SK-N-SH (cell line): ENCODE measurements around the gene KRT16. TPM values are rescaled to one million over a fixed set of nuclear protein-coding genes. Genes with fewer than 3 reads are reported as not detected.

ENCODE experiments used
- CTCF ChIA-PET: fragments of 300-600, 350-600 bp; formaldehyde crosslinking; extraction: SDS; loops from one replicate; lab custom pipeline; 2021; lab: Yijun Ruan, JAX
- POLR2A ChIA-PET: fragments of 350-600 bp; sonication (Branson Sonifier 250); formaldehyde crosslinking; extraction: SDS; loops from one replicate; lab custom pipeline; 2020; ENCODE audit warnings: antibody characterized with exemption, inconsistent platforms; lab: Yijun Ruan, JAX
- DNase-seq: peaks from one replicate; pipeline ENCODE4 v3.0.0; 2012
- H2AFZ ChIP-seq: fragments of 200-600 bp; sonication (generic); 2 replicates; pipeline ENCODE4 v1.8.1; 2016; ENCODE audit warnings: antibody characterized with exemption, mild to moderate bottlenecking, low read depth
- H3F3A ChIP-seq: fragments of 200-600 bp; sonication (generic); replicated peaks from 2 replicates; pipeline ENCODE3; 2016; ENCODE audit warnings: antibody characterized with exemption, mild to moderate bottlenecking; ENCODE audit not compliant: insufficient read depth
- H3K27ac ChIP-seq, 2 experiments: fragments of 200-500 bp in 1 of 2; fragments of 200-600 bp in 1 of 2; sonication (Bioruptor generic) in 1 of 2; sonication (generic), shearing (Covaris generic) in 1 of 2; 2 replicates each; pipeline versions ENCODE4 v1.5.1 to v1.6.1; 2014 to 2016; ENCODE audit warnings: low read depth in 2 of 2, inconsistent platforms in 1 of 2, low read length in 1 of 2, mild to moderate bottlenecking in 1 of 2, mixed read lengths in 1 of 2
- H3K27me3 ChIP-seq: fragments of 200-600 bp; sonication (generic), shearing (Covaris generic); 2 replicates; pipeline ENCODE4 v1.6.1; 2016; ENCODE audit warnings: mixed run types; ENCODE audit not compliant: insufficient read depth
- H3K36me3 ChIP-seq, 2 experiments: fragments of 200-500 bp in 1 of 2; fragments of 200-600 bp in 1 of 2; sonication (Bioruptor generic) in 1 of 2; sonication (generic) in 1 of 2; replicated peaks in 1 of 2; 2 replicates each; pipeline versions ENCODE3 to v1.5.1; 2014 to 2016; ENCODE audit warnings: low read length in 1 of 2, mild to moderate bottlenecking in 1 of 2; ENCODE audit not compliant: insufficient read depth in 2 of 2, control insufficient read depth in 1 of 2
- H3K4me1 ChIP-seq, 2 experiments: fragments of 200-500 bp in 1 of 2; fragments of 200-600 bp in 1 of 2; sonication (Bioruptor generic) in 1 of 2; sonication (generic), shearing (Covaris generic) in 1 of 2; 2 replicates each; pipeline versions ENCODE4 v1.5.1 to v1.6.1; 2014 to 2016; ENCODE audit warnings: low read depth in 1 of 2, low read length in 1 of 2, mixed run types in 1 of 2; ENCODE audit not compliant: insufficient read depth in 2 of 2, control insufficient read depth in 1 of 2
- H3K4me2 ChIP-seq: fragments of 200-600 bp; sonication (generic), shearing (Covaris generic); 2 replicates; pipeline ENCODE4 v1.6.1; 2017; ENCODE audit warnings: mixed run types
- H3K4me3 ChIP-seq, 2 experiments: fragments of 200-500 bp in 1 of 2; fragments of 200-600 bp in 1 of 2; sonication (Bioruptor generic) in 1 of 2; sonication (generic), shearing (Covaris generic) in 1 of 2; 2 replicates each; pipeline versions ENCODE4 v1.5.1 to v1.8.1; 2014 to 2016; ENCODE audit warnings: low read depth in 2 of 2, inconsistent platforms in 1 of 2, low read length in 1 of 2, mild to moderate bottlenecking in 1 of 2, mixed read lengths in 1 of 2, moderate library complexity in 1 of 2
- H3K79me2 ChIP-seq: fragments of 200-600 bp; sonication (generic); 2 replicates; pipeline ENCODE4 v1.8.1; 2017; ENCODE audit warnings: mild to moderate bottlenecking; ENCODE audit not compliant: insufficient read depth
- H3K9ac ChIP-seq: fragments of 200-600 bp; sonication (generic); 2 replicates; pipeline ENCODE4 v1.6.1; 2017; ENCODE audit warnings: mixed run types
- H3K9me2 ChIP-seq: fragments of 200-600 bp; sonication (generic); 2 replicates; pipeline ENCODE4 v1.6.1; 2017; ENCODE audit warnings: mixed run types
- H3K9me3 ChIP-seq: fragments of 200-600 bp; sonication (generic); 2 replicates; pipeline ENCODE4 v1.6.1; 2017; ENCODE audit warnings: mixed run types, mild to moderate bottlenecking, moderate library complexity
- H4K20me1 ChIP-seq: fragments of 200-600 bp; sonication (generic); 2 replicates; pipeline ENCODE4 v1.6.1; 2017; ENCODE audit warnings: mild to moderate bottlenecking, mixed run types; ENCODE audit not compliant: insufficient read depth
- CTCF ChIP-seq: fragments of 200-600 bp; sonication (generic); IDR thresholded peaks from 2 replicates; pipeline ENCODE4 v1.6.1; 2017; ENCODE audit warnings: antibody characterized with exemption, mild to moderate bottlenecking, moderate library complexity
- EP300 ChIP-seq, 2 experiments: IDR thresholded peaks; 2 replicates each; pipeline versions ENCODE4 v1.4.0 to v1.6.1; 2012; ENCODE audit warnings: borderline replicate concordance in 1 of 2, low read depth in 1 of 2, low read length in 1 of 2
- GATA2 ChIP-seq: sonication (generic); formaldehyde crosslinking; IDR thresholded peaks from 2 replicates; pipeline ENCODE4 v1.5.0; 2020; ENCODE audit warnings: mild to moderate bottlenecking, missing genetic modification reagents
- IRF3 ChIP-seq: fragments of 150-350 bp; IDR thresholded peaks from 2 replicates; pipeline ENCODE4 v1.6.1; 2016; ENCODE audit warnings: mild to moderate bottlenecking, low read depth, low read length
- JUND ChIP-seq: IDR thresholded peaks from 2 replicates; pipeline ENCODE4 v1.4.0; 2012
- NRF1 ChIP-seq: IDR thresholded peaks from 2 replicates; pipeline ENCODE4 v1.6.1; 2012; ENCODE audit warnings: low read depth, mild to moderate bottlenecking, low read length
- POLR2AphosphoS5 ChIP-seq: IDR thresholded peaks from 2 replicates; pipeline ENCODE4 v1.6.1; 2012; ENCODE audit warnings: low read depth, low read length
- RAD21 ChIP-seq: IDR thresholded peaks from 2 replicates; pipeline ENCODE4 v1.6.1; 2012; ENCODE audit warnings: mild to moderate bottlenecking, low read length
- RCOR1 ChIP-seq: fragments of 150-350 bp; IDR thresholded peaks from 2 replicates; pipeline ENCODE4 v1.6.1; 2017; ENCODE audit warnings: antibody characterized with exemption, low read length
- RFX5 ChIP-seq: IDR thresholded peaks from 2 replicates; pipeline ENCODE4 v1.6.1; 2012; ENCODE audit warnings: mild to moderate bottlenecking, improper control_type of control experiment, low read length
- RXRA ChIP-seq: IDR thresholded peaks from 2 replicates; pipeline ENCODE4 v1.4.0; 2012; ENCODE audit warnings: low read depth, mild to moderate bottlenecking, borderline replicate concordance
- TCF12 ChIP-seq: IDR thresholded peaks from 2 replicates; pipeline ENCODE4 v1.4.0; 2012
- YY1 ChIP-seq: IDR thresholded peaks from 2 replicates; pipeline ENCODE4 v1.4.0; 2012; ENCODE audit warnings: low read depth, mild to moderate bottlenecking
- WGBS: methylation state at CpG from one replicate; pipeline ENCODE4 v1.1.6; 2017; ENCODE audit warnings: low lambda C conversion rate; 5-methylcytosine and 5-hydroxymethylcytosine counted together
- polyA plus RNA-seq, 3 experiments: library from polyadenylated mRNA; depleted of rRNA; stranded (reverse); fragments of >200 nt; gene quantifications; 2 replicates each; pipeline ENCODE4 v1.2.3, GENCODE V29; 2012

KRT16 gene
- polyA plus RNA-seq, 1 of the 3 experiments (the other 2 are of a cell fraction), result not detected

- no peak overlapping the region for H2AFZ ChIP-seq
- no peak for DNase-seq
- no peaks in the 10 kb centered on the region for H4K20me1 ChIP-seq
- H3K27ac ChIP-seq, result no peak overlapping the region
- no peaks in the 10 kb centered on the region for H3F3A ChIP-seq
- ChIA-PET POLR2A (no interaction called here), CTCF (interaction anchor here (0.9 to 7.6 kb wide), 5 partner anchors 13 to 70 kb away, joined by 3 to 50 read pairs (median 6); no protein-coding TSS in a partner anchor)
- no peak overlapping the region for H3K9ac ChIP-seq
- H3K79me2 ChIP-seq, result no peaks in the 10 kb centered on the region
- no peak for TF ChIP-seq TCF12
- no peak for TF ChIP-seq NRF1
- TF ChIP-seq IRF3, result no peak
- TF ChIP-seq CTCF, result no peak
- TF ChIP-seq JUND, result no peak
- TF ChIP-seq RXRA, result no peak
- no peak for TF ChIP-seq RFX5
- TF ChIP-seq RAD21, result no peak
- no peak for TF ChIP-seq EP300 (IDR thresholded peaks at IDR 0.05; ENCODE audit: borderline replicate concordance in 1 of 2, low read depth in 1 of 2, low read length in 1 of 2)
- no peak for TF ChIP-seq POLR2AphosphoS5
- TF ChIP-seq RCOR1, result no peak
- no peak overlapping the region for H3K4me2 ChIP-seq
- no peak overlapping the region for H3K4me3 ChIP-seq
- peaks cover 40% of the 10 kb centered on the region for H3K27me3 ChIP-seq
- no peaks in the 10 kb centered on the region for H3K36me3 ChIP-seq
- no peaks in the 10 kb centered on the region for H3K9me2 ChIP-seq
- H3K9me3 ChIP-seq, result no peaks in the 10 kb centered on the region
- WGBS, result 43% methylated on average over 9 of the region's 12 CpGs
- peaks cover 0 to 3% of the 10 kb centered on the region in 2 experiments; a peak in 1 of 4 replicates for H3K4me1 ChIP-seq
These were observed 19.8 kb downstream of the KRT16 start for GRCh38 chr17:41592601-41593305.

- Histone ChIP-seq H3K36me3 (no peaks in the 10 kb centered on the region), H3F3A (no peaks in the 10 kb centered on the region), H3K4me3 (no peak overlapping the region), H3K9ac (no peak overlapping the region), H3K27me3 (peaks cover 29% of the 10 kb centered on the region), H4K20me1 (no peaks in the 10 kb centered on the region), H3K9me3 (no peaks in the 10 kb centered on the region), H2AFZ (no peak overlapping the region), H3K27ac (no peak overlapping the region), H3K4me1 (no peaks in the 10 kb centered on the region), H3K4me2 (no peak overlapping the region), H3K9me2 (no peaks in the 10 kb centered on the region), H3K79me2 (no peaks in the 10 kb centered on the region)
- WGBS, result 36% methylated on average over 2 of the region's 3 CpGs
- no peak for DNase-seq
- ChIA-PET CTCF (interaction anchor here (1.0 to 2.7 kb wide), 2 partner anchors 10 to 74 kb away, joined by 3 to 10 read pairs; no protein-coding TSS in a partner anchor), POLR2A (no interaction called here)
- TF ChIP-seq RFX5 (no peak), GATA2 (CRISPR knock-in tag) (no peak), YY1 (no peak)
These were observed 23.3 kb downstream of the KRT16 start for GRCh38 chr17:41589301-41589700.
